Esophagus (tissue), 2 donors: Measurements from ENCODE around the gene EIF4A3. TPM values are rescaled to one million over a fixed set of nuclear protein-coding genes. Genes with fewer than 3 reads are reported as not detected.

ENCODE experiments used
- H3K27ac ChIP-seq, 2 donors: one replicate each; pipeline ENCODE4 v1.5.1; 2013; ENCODE audit warnings: low read depth in 2 of 2, mild to moderate bottlenecking in 2 of 2, inconsistent platforms in 1 of 2, low read length in 1 of 2, moderate library complexity in 1 of 2
- H3K27me3 ChIP-seq, 2 donors: one replicate each; pipeline ENCODE4 v1.6.1; 2013; ENCODE audit warnings: low read length in 2 of 2, control low read depth in 1 of 2, mild to moderate bottlenecking in 1 of 2; ENCODE audit not compliant: insufficient read depth in 2 of 2, control insufficient read depth in 1 of 2
- H3K36me3 ChIP-seq, 2 donors: one replicate each; pipeline ENCODE4 v1.6.1; 2013; ENCODE audit warnings: low read length in 1 of 2; ENCODE audit not compliant: control insufficient read depth in 2 of 2, insufficient read depth in 2 of 2
- H3K4me1 ChIP-seq, 2 donors: one replicate each; pipeline ENCODE4 v1.6.1; 2013; ENCODE audit warnings: low read length in 1 of 2; ENCODE audit not compliant: control insufficient read depth in 2 of 2, insufficient read depth in 2 of 2
- H3K4me3 ChIP-seq, 2 donors: one replicate each; pipeline ENCODE4 v1.5.1; 2013; ENCODE audit warnings: low read length in 2 of 2, mild to moderate bottlenecking in 2 of 2, low read depth in 1 of 2, moderate library complexity in 1 of 2
- H3K9me3 ChIP-seq, 2 donors: one replicate each; pipeline ENCODE4 v1.6.1; 2013; ENCODE audit warnings: mild to moderate bottlenecking in 2 of 2, low read depth in 1 of 2, low read length in 1 of 2, moderate library complexity in 1 of 2; ENCODE audit not compliant: control insufficient read depth in 2 of 2, insufficient read depth in 1 of 2
- WGBS, 2 donors: extraction: QIAGEN DNeasy Blood & Tissue Kit; methylation state at CpG; one replicate each; pipeline ENCODE4 v1.1.7; 2013; 5-methylcytosine and 5-hydroxymethylcytosine counted together
- polyA plus RNA-seq, 2 donors: library from polyadenylated mRNA; stranded (reverse); fragments of 200-250 nt; gene quantifications; one replicate each; pipeline ENCODE4 v1.2.3, GENCODE V29; 2013
- donor health status: healthy with polysubstance abuse.
- donor health status: Bipolar disorder and iron deficiency.

EIF4A3 gene
- polyA plus RNA-seq, 2 donors = 40.5 to 102 TPM

- Histone ChIP-seq H3K27ac (no peak overlapping the region), H3K36me3 (no peaks in the 10 kb centered on the region), H3K27me3 (no peaks in the 10 kb centered on the region), H3K9me3 (no peaks in the 10 kb centered on the region), H3K4me1 (peaks cover 7 to 27% of the 10 kb centered on the region in 2 donors), H3K4me3 (no peak overlapping the region)
- whole genome bisulfite sequencing, 2 donors = 33 to 35% methylated on average over 29 of the region's 29 CpGs
Observed at GRCh38 chr17:80105762-80106161, 41.2 kb downstream of the EIF4A3 start.

DNA sequence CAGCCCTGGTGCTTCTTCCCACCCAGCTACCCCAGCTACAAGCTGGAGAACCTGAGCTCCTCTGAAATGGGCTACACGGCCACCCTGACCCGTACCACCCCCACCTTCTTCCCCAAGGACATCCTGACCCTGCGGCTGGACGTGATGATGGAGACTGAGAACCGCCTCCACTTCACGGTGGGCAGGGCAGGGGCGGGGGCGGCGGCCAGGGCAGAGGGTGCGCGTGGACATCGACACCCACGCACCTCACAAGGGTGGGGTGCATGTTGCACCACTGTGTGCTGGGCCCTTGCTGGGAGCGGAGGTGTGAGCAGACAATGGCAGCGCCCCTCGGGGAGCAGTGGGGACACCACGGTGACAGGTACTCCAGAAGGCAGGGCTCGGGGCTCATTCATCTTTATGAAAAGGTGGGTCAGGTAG, 42.0 kb downstream of the EIF4A3 start:
- peaks cover 7 to 26% of the 10 kb centered on the region in 2 donors for H3K4me1 ChIP-seq

DNA sequence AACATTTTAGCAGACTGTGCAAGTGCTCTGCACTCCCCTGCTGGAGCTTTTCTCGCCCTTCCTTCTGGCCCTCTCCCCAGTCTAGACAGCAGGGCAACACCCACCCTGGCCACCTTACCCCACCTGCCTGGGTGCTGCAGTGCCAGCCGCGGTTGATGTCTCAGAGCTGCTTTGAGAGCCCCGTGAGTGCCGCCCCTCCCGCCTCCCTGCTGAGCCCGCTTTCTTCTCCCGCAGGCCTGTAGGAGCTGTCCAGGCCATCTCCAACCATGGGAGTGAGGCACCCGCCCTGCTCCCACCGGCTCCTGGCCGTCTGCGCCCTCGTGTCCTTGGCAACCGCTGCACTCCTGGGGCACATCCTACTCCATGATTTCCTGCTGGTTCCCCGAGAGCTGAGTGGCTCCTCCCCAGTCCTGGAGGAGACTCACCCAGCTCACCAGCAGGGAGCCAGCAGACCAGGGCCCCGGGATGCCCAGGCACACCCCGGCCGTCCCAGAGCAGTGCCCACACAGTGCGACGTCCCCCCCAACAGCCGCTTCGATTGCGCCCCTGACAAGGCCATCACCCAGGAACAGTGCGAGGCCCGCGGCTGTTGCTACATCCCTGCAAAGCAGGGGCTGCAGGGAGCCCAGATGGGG, 42.5 kb downstream of the EIF4A3 start:
- WGBS, 2 donors = 62 to 64% methylated on average over 26 of the region's 26 CpGs
- H3K27me3 ChIP-seq = no peaks in the 10 kb centered on the region
- no peaks in the 10 kb centered on the region for H3K9me3 ChIP-seq
- H3K36me3 ChIP-seq = no peaks in the 10 kb centered on the region
- H3K27ac ChIP-seq = no peak overlapping the region
- H3K4me1 ChIP-seq = peaks cover 7 to 23% of the 10 kb centered on the region in 2 donors
- no peak overlapping the region for H3K4me3 ChIP-seq

More for the DNA sequence above, 42.0 kb downstream of the EIF4A3 start:
- Histone ChIP-seq H3K27me3 (no peaks in the 10 kb centered on the region), H3K27ac (no peak overlapping the region), H3K9me3 (no peaks in the 10 kb centered on the region), H3K4me3 (no peak overlapping the region), H3K36me3 (no peaks in the 10 kb centered on the region)
- WGBS, 2 donors = 86% methylated on average over 18 of the region's 18 CpGs

DNA sequence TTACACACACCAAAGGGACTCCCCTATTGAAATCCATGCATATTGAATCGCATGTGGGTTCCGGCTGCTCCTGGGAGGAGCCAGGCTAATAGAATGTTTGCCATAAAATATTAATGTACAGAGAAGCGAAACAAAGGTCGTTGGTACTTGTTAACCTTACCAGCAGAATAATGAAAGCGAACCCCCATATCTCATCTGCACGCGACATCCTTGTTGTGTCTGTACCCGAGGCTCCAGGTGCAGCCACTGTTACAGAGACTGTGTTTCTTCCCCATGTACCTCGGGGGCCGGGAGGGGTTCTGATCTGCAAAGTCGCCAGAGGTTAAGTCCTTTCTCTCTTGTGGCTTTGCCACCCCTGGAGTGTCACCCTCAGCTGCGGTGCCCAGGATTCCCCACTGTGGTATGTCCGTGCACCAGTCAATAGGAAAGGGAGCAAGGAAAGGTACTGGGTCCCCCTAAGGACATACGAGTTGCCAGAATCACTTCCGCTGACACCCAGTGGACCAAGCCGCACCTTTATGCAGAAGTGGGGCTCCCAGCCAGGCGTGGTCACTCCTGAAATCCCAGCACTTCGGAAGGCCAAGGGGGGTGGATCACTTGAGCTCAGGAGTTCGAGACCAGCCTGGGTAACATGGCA, 43.4 kb downstream of the EIF4A3 start:
- H3K36me3 ChIP-seq = no peaks in the 10 kb centered on the region
- H3K4me1 ChIP-seq = peaks cover 7 to 21% of the 10 kb centered on the region in 2 donors
- WGBS, 2 donors = 76 to 87% methylated on average over 19 of the region's 19 CpGs
- H3K27ac ChIP-seq = no peak overlapping the region
- H3K9me3 ChIP-seq = no peaks in the 10 kb centered on the region
- no peaks in the 10 kb centered on the region for H3K27me3 ChIP-seq
- no peak overlapping the region for H3K4me3 ChIP-seq

- Histone ChIP-seq H3K4me3 (no peak overlapping the region), H3K4me1 (peaks cover 7 to 21% of the 10 kb centered on the region in 2 donors)
- 64 to 70% methylated on average over 15 of the region's 15 CpGs for WGBS, 2 donors
Observed at GRCh38 chr17:80102664-80103448, 44.1 kb downstream of the EIF4A3 start.

GRCh38 chr17:80101946-80102663, 44.8 kb downstream of the EIF4A3 start:
- no peaks in the 10 kb centered on the region for H3K36me3 ChIP-seq
- H3K27ac ChIP-seq = peak overlapping the region in 1 of 2 donors; percentile 83
- peaks cover 7 to 21% of the 10 kb centered on the region in 2 donors for H3K4me1 ChIP-seq
- no peaks in the 10 kb centered on the region for H3K27me3 ChIP-seq
- 30 to 32% methylated on average over 21 of the region's 21 CpGs for WGBS, 2 donors
- H3K4me3 ChIP-seq = peak overlapping the region; percentile 76 to 86
- H3K9me3 ChIP-seq = no peaks in the 10 kb centered on the region

More at GRCh38 chr17:80102664-80103448, 44.1 kb downstream of the EIF4A3 start:
- H3K27me3 ChIP-seq = no peaks in the 10 kb centered on the region
- H3K36me3 ChIP-seq = no peaks in the 10 kb centered on the region
- no peaks in the 10 kb centered on the region for H3K9me3 ChIP-seq
- no peak overlapping the region for H3K27ac ChIP-seq

DNA sequence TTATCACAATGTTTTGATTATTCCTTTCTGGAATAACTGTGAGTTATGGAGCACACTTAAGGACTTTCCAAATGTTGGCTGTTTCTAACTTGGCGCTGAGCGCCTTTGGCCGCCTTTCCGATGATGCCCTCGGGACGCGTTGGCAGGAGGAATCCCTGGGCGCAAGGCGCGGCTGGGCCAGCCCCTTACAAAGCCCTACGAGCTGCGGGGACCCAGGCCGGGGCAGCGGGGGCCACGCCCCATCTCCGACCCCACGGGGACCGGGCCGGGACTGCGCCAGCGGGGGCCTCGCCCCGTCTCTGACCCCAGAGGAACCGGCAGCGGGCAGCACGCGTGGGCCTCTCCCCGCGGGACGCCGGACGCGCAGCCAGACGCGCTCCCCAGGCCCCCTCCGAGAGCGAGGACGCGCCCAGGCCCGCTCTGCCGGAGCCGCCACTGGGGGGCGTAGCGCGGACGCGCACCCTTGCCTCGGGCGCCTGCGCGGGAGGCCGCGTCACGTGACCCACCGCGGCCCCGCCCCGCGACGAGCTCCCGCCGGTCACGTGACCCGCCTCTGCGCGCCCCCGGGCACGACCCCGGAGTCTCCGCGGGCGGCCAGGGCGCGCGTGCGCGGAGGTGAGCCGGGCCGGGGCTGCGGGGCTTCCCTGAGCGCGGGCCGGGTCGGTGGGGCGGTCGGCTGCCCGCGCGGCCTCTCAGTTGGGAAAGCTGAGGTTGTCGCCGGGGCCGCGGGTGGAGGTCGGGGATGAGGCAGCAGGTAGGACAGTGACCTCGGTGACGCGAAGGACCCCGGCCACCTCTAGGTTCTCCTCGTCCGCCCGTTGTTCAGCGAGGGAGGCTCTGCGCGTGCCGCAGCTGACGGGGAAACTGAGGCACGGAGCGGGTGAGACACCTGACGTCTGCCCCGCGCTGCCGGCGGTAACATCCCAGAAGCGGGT, 45.6 kb downstream of the EIF4A3 start, which contains the start of gene GAA:
Gene GAA, plus strand, starts transcription at position 571 of the 935 bp plus-strand sequence. CDS start 3,006 bp downstream, outside the sequence.
- peak within 1 kb of the TSS; percentile 83 for H3K27ac ChIP-seq
- peak within 1 kb of the TSS; percentile 76 to 86 for H3K4me3 ChIP-seq
- H3K9me3 ChIP-seq = no peaks in the 10 kb centered on the region
- peaks cover 7 to 20% of the 10 kb centered on the region in 2 donors for H3K4me1 ChIP-seq
- H3K27me3 ChIP-seq = no peaks in the 10 kb centered on the region
- H3K36me3 ChIP-seq = no peaks in the 10 kb centered on the region
- 0% methylated on average over 109 to 114 of the region's 114 CpGs for WGBS, 2 donors

DNA sequence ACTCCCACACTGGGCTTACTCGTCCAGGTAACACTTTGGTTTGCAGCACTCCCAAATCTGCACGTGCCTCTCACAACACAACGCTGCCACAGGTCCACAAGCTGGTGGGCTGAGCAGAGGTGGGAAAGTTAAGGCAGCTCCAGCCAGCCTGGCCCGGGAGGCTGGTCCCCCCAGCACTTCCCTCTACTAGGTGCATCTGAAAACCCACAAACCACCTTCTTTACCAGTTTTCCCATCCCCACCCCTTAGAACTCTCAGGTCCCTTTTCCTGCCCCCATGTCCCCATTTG, 46.9 kb downstream of the EIF4A3 start:
- H3K4me1 ChIP-seq = peaks cover 4 to 18% of the 10 kb centered on the region in 2 donors
- no peak overlapping the region for H3K27ac ChIP-seq
- no peaks in the 10 kb centered on the region for H3K36me3 ChIP-seq
- H3K9me3 ChIP-seq = no peaks in the 10 kb centered on the region
- no peak overlapping the region for H3K4me3 ChIP-seq
- H3K27me3 ChIP-seq = no peaks in the 10 kb centered on the region
- WGBS, 2 donors = 77 to 81% methylated on average over 4 of the region's 4 CpGs
